Measurements from ENCODE around the gene FRMD8.
A peak's percentile ranks its signal among the peaks of the same experiment; 100 is the strongest.

DNA sequence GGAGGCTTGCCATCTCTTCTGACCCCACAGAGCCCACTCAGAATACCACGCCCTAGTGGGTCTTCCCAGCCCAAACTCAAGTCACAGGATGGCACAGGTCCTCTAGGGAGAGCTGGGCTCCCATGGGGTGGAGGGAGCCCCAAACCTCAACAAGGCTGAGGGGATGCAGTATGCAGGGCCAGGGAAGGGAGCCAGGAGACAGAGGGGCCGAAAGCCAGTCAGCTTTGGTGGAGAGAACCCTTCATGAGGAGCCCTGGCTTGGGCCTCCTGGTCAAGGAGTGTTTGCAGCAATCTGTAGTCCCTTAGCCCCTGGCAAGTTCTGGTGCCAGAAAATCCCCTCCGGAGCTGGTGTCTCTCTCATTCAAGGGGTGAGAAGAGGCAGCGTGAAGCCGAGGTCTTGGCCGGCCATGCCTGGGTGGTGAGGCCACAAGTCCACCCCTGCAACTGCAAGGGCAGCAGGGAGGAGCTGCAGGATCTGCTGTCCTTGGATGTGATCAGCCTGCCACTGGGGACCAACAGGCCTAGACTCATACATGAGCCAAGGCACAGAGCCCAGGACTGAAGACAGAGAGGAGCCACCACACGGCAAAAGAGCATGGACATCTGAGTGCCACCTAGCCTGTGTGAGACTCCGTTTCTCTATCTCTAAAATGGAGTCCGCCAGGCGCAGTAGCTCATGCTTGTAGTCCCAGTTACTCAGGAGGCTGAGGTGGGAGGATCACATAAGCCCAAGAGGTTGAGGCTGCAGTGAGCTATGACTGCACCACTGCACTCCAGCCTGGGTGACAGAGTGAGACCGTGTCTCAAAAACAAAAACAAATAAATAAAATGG, 60.2 kb downstream of the FRMD8 start:
- TF ChIP-seq CBX5 (IDR thresholded peaks at IDR 0.05; ENCODE audit: borderline replicate concordance, low read depth) (no peak), RAD21 (CRISPR knock-in tag; conservative IDR thresholded peaks at IDR 0.05 in 1 of 2, IDR thresholded peaks at IDR 0.05 in 1 of 2) (no peak), TAF1 (IDR thresholded peaks at IDR 0.05; ENCODE audit: control insufficient read depth, extremely low read depth, insufficient read depth, low read length, severe bottlenecking) (no peak), POLR2AphosphoS5 (IDR thresholded peaks at IDR 0.05; ENCODE audit: control insufficient read depth, insufficient read depth, low read depth, low read length) (peak; percentile 6; the same call in 1 of the 2 replicates), CHD2 (IDR thresholded peaks at IDR 0.05; ENCODE audit: low read depth, low read length) (no peak), MAFF (IDR thresholded peaks at IDR 0.05; ENCODE audit: low read length) (no peak), EZH2 (IDR thresholded peaks at IDR 0.05; ENCODE audit: borderline replicate concordance, low read depth, low read length) (no peak), POLR2A (conservative IDR thresholded peaks at IDR 0.05) (no peak), ZBTB17 (CRISPR knock-in tag; IDR thresholded peaks at IDR 0.05) (no peak)
- TF ChIP-seq, protein P1, sequence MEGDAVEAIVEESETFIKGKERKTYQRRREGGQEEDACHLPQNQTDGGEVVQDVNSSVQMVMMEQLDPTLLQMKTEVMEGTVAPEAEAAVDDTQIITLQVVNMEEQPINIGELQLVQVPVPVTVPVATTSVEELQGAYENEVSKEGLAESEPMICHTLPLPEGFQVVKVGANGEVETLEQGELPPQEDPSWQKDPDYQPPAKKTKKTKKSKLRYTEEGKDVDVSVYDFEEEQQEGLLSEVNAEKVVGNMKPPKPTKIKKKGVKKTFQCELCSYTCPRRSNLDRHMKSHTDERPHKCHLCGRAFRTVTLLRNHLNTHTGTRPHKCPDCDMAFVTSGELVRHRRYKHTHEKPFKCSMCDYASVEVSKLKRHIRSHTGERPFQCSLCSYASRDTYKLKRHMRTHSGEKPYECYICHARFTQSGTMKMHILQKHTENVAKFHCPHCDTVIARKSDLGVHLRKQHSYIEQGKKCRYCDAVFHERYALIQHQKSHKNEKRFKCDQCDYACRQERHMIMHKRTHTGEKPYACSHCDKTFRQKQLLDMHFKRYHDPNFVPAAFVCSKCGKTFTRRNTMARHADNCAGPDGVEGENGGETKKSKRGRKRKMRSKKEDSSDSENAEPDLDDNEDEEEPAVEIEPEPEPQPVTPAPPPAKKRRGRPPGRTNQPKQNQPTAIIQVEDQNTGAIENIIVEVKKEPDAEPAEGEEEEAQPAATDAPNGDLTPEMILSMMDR (IDR thresholded peaks at IDR 0.05 in 2 of 3, conservative IDR thresholded peaks at IDR 0.05 in 1 of 3; ENCODE audit: insufficient read depth in 2 of 3, low read depth in 1 of 3, low read length in 3 of 3): no peak
- TF ChIP-seq, protein P2, sequence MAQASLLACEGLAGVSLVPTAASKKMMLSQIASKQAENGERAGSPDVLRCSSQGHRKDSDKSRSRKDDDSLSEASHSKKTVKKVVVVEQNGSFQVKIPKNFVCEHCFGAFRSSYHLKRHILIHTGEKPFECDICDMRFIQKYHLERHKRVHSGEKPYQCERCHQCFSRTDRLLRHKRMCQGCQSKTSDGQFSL (CRISPR knock-in tag; IDR thresholded peaks at IDR 0.05): no peak
- TF ChIP-seq, protein P2 (tag; IDR thresholded peaks at IDR 0.05): no peak
- TF ChIP-seq, protein P3, sequence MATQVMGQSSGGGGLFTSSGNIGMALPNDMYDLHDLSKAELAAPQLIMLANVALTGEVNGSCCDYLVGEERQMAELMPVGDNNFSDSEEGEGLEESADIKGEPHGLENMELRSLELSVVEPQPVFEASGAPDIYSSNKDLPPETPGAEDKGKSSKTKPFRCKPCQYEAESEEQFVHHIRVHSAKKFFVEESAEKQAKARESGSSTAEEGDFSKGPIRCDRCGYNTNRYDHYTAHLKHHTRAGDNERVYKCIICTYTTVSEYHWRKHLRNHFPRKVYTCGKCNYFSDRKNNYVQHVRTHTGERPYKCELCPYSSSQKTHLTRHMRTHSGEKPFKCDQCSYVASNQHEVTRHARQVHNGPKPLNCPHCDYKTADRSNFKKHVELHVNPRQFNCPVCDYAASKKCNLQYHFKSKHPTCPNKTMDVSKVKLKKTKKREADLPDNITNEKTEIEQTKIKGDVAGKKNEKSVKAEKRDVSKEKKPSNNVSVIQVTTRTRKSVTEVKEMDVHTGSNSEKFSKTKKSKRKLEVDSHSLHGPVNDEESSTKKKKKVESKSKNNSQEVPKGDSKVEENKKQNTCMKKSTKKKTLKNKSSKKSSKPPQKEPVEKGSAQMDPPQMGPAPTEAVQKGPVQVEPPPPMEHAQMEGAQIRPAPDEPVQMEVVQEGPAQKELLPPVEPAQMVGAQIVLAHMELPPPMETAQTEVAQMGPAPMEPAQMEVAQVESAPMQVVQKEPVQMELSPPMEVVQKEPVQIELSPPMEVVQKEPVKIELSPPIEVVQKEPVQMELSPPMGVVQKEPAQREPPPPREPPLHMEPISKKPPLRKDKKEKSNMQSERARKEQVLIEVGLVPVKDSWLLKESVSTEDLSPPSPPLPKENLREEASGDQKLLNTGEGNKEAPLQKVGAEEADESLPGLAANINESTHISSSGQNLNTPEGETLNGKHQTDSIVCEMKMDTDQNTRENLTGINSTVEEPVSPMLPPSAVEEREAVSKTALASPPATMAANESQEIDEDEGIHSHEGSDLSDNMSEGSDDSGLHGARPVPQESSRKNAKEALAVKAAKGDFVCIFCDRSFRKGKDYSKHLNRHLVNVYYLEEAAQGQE (IDR thresholded peaks at IDR 0.05; ENCODE audit: borderline replicate concordance): no peak
- TF ChIP-seq, protein P3 (CRISPR knock-in tag; IDR thresholded peaks at IDR 0.05; ENCODE audit: low read depth): no peak

Measured in K562 (cell line).